NOMO-1 (cell line): ENCODE results near the gene CLDN1.
A peak's percentile ranks its signal among the peaks of the same experiment; 100 is the strongest.
"Not testable (repeated sequence)": the region's sequence is repeated elsewhere in the genome, so short reads cannot be mapped to it uniquely, and the experiment has no call there.

Source experiments
- DNase-seq, 2 experiments: peaks; one replicate each; lab custom pipeline; 2025; ENCODE audit not compliant: unreplicated experiment in 2 of 2; lab: John Stamatoyannopoulos, UW

CLDN1 gene

GRCh38 chr3:190294030-190294429, 28.2 kb downstream of the CLDN1 start:
- DNase-seq = no peak

GRCh38 chr3:190293621-190294020, 28.6 kb downstream of the CLDN1 start:
- no peak for DNase-seq

GRCh38 chr3:190291994-190292584, 30.2 kb downstream of the CLDN1 start:
- DNase-seq = no peak

- DNase-seq = no peak
Measured at GRCh38 chr3:190289989-190290388, 32.3 kb downstream of the CLDN1 start.

- DNase-seq = no peak
Measured at GRCh38 chr3:190288836-190289235, 33.4 kb downstream of the CLDN1 start.

- no peak for DNase-seq
Measured at GRCh38 chr3:190286014-190286413, 36.2 kb downstream of the CLDN1 start.

- DNase-seq = peak; percentile 29 to 78
Measured at GRCh38 chr3:190281308-190282051, 40.8 kb downstream of the CLDN1 start.

GRCh38 chr3:190279690-190280089, 42.6 kb downstream of the CLDN1 start:
- no peak for DNase-seq

GRCh38 chr3:190272747-190273146, 49.5 kb downstream of the CLDN1 start:
- no peak for DNase-seq

- no peak for DNase-seq
Measured at GRCh38 chr3:190269101-190269500, 53.1 kb downstream of the CLDN1 start.

GRCh38 chr3:190267464-190267863, 54.8 kb downstream of the CLDN1 start:
- not testable (repeated sequence) for DNase-seq

GRCh38 chr3:190266913-190267290, 55.3 kb downstream of the CLDN1 start:
- no peak for DNase-seq

- DNase-seq = no peak
Measured at GRCh38 chr3:190266265-190266912, 55.9 kb downstream of the CLDN1 start.

- no peak for DNase-seq
Measured at GRCh38 chr3:190265796-190266195, 56.5 kb downstream of the CLDN1 start.

- no peak for DNase-seq
Measured at GRCh38 chr3:190265126-190265525, 57.1 kb downstream of the CLDN1 start.

GRCh38 chr3:190261740-190262139, 60.5 kb downstream of the CLDN1 start:
- DNase-seq = no peak

GRCh38 chr3:190261015-190261414, 61.2 kb downstream of the CLDN1 start:
- DNase-seq = no peak

- DNase-seq = no peak
Measured at GRCh38 chr3:190260301-190260700, 61.9 kb downstream of the CLDN1 start.

- no peak for DNase-seq
Measured at GRCh38 chr3:190258634-190259033, 63.6 kb downstream of the CLDN1 start.
